ENCODE data around the gene RAB3GAP1. TPM values are rescaled to one million over a fixed set of nuclear protein-coding genes. Genes with fewer than 3 reads are reported as not detected.

The RAB3GAP1 gene
- total RNA-seq, 1 donor, result 100 TPM

GRCh38 chr2:135144343-135144742 is 92.3 kb downstream of the RAB3GAP1 start:
- TF ChIP-seq CTCF (IDR thresholded peaks at IDR 0.05; ENCODE audit: insufficient read depth, low read depth, low read length), result no peak
- H3K4me3 ChIP-seq (ENCODE audit: low read depth, low read length), result no peak overlapping the region
- no peak for DNase-seq (ENCODE audit: low read depth)

- TF ChIP-seq CTCF (IDR thresholded peaks at IDR 0.05; ENCODE audit: insufficient read depth, low read depth, low read length), result no peak
- DNase-seq (ENCODE audit: low read depth), result peak; percentile 19
- H3K4me3 ChIP-seq (ENCODE audit: low read depth, low read length), result no peak overlapping the region
Measured at GRCh38 chr2:135149251-135149650, 97.2 kb downstream of the RAB3GAP1 start.

DNA sequence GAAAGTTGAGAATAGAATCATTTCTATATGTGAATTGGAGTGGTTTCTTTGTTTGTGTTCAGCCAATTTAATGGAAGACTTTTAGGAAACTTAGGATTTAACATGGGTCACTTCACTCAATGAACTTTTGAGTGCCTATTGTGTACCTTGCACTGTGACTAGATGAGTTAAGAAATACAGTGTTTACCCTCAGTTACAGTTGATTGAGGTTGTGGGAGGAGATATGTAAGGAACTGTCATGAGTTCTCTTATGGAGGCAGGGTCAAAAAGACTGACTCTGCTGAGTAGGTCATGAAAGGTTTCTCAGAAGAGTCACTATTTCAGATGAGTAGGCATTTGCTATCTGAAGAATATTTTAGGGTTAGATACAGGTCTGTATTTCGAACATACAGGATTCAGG is 98.6 kb downstream of the RAB3GAP1 start:
- DNase-seq (ENCODE audit: low read depth), result no peak
- TF ChIP-seq CTCF (IDR thresholded peaks at IDR 0.05; ENCODE audit: insufficient read depth, low read depth, low read length), result no peak
- H3K4me3 ChIP-seq (ENCODE audit: low read depth, low read length), result no peak overlapping the region

DNA sequence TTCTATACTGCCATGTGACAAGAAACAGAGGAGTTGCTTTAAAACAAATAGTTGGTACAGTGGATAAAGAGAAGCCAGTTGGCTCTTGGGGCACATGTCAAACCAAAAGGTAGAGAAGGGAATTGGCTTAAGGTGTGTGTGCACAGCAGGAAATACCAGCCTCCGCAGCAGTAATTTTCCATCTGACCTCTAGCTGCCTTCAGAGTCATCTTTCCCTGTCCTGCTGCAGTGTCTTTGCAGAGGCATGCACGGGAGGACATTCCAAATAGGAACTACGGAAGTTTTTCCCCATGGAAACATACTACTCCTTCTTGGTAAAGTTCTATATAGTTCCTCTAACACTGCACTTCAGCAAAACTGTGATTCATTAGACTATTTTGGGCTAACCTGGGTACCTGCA is 99.5 kb downstream of the RAB3GAP1 start:
- no peak for DNase-seq (ENCODE audit: low read depth)
- TF ChIP-seq CTCF (IDR thresholded peaks at IDR 0.05; ENCODE audit: insufficient read depth, low read depth, low read length), result no peak
- H3K4me3 ChIP-seq (ENCODE audit: low read depth, low read length), result no peak overlapping the region

GRCh38 chr2:135152361-135152760 is 100.3 kb downstream of the RAB3GAP1 start:
- no peak for TF ChIP-seq CTCF (IDR thresholded peaks at IDR 0.05; ENCODE audit: insufficient read depth, low read depth, low read length)
- DNase-seq (ENCODE audit: low read depth), result no peak
- no peak overlapping the region for H3K4me3 ChIP-seq (ENCODE audit: low read depth, low read length)

DNA sequence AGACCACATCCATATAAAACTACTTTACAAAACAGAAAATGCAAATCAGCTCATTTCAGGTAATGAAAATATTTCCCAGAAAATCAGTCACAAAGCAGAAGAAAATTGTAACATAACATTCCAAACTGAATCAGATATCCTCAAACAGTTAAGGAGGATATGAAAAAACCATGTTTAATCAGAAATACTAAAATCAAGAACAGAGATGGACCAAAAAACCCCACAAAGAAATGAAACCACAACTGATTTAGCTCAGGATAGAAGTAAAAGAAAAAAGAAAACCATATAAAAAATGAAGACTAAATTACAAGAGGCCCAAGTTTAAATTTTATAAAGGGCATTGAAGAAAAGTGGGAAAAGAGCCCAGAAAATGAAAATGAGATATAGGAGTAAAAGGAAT is 102.9 kb downstream of the RAB3GAP1 start:
- no peak for DNase-seq (ENCODE audit: low read depth)
- no peak for TF ChIP-seq CTCF (IDR thresholded peaks at IDR 0.05; ENCODE audit: insufficient read depth, low read depth, low read length)
- no peak overlapping the region for H3K4me3 ChIP-seq (ENCODE audit: low read depth, low read length)

- no peak for TF ChIP-seq CTCF (IDR thresholded peaks at IDR 0.05; ENCODE audit: insufficient read depth, low read depth, low read length)
- DNase-seq (ENCODE audit: low read depth), result no peak
- no peak overlapping the region for H3K4me3 ChIP-seq (ENCODE audit: low read depth, low read length)
Measured at GRCh38 chr2:135157856-135158255, 105.8 kb downstream of the RAB3GAP1 start.
